Ishikawa (cell line): Measurements from ENCODE around the gene WNT5B.

Experiments
- CEBPB ChIP-seq: IDR thresholded peaks from 2 replicates; pipeline ENCODE4 v1.6.1; 2012
- CREB1 ChIP-seq: IDR thresholded peaks from 2 replicates; pipeline ENCODE4 v1.6.1; 2012; ENCODE audit warnings: low read depth
- EGR1 ChIP-seq: IDR thresholded peaks from 2 replicates; pipeline ENCODE4 v1.6.1; 2012
- EP300 ChIP-seq: IDR thresholded peaks from 2 replicates; pipeline ENCODE4 v1.6.1; 2012; ENCODE audit warnings: borderline replicate concordance
- FOXM1 ChIP-seq: IDR thresholded peaks from 2 replicates; pipeline ENCODE4 v1.6.1; 2012; ENCODE audit warnings: low read depth, borderline replicate concordance
- NFIC ChIP-seq: IDR thresholded peaks from 2 replicates; pipeline ENCODE4 v1.6.1; 2012
- RAD21 ChIP-seq: IDR thresholded peaks from 2 replicates; pipeline ENCODE4 v1.6.1; 2012; ENCODE audit warnings: low read depth
- TAF1 ChIP-seq: IDR thresholded peaks from 2 replicates; pipeline ENCODE4 v1.6.1; 2012; ENCODE audit warnings: low read depth, mild to moderate bottlenecking
- TCF12 ChIP-seq: IDR thresholded peaks from 2 replicates; pipeline ENCODE4 v1.6.1; 2012; ENCODE audit warnings: low read depth
- TEAD4 ChIP-seq: IDR thresholded peaks from 2 replicates; pipeline ENCODE4 v1.6.1; 2012
- YY1 ChIP-seq: IDR thresholded peaks from 2 replicates; pipeline ENCODE4 v1.6.1; 2012; ENCODE audit warnings: low read depth
- ZBTB7A ChIP-seq: IDR thresholded peaks from 2 replicates; pipeline ENCODE4 v1.6.1; 2012; ENCODE audit warnings: low read depth
- TF ChIP-seq, protein P1 (sequence below): IDR thresholded peaks from 2 replicates; pipeline ENCODE4 v1.6.1; 2012; ENCODE audit warnings: low read depth, mild to moderate bottlenecking
- TF ChIP-seq, protein P2 (sequence below): IDR thresholded peaks from 2 replicates; pipeline ENCODE4 v1.6.1; 2012
- TF ChIP-seq, protein P3 (sequence below): IDR thresholded peaks from 2 replicates; pipeline ENCODE4 v1.6.1; 2012

WNT5B gene

DNA sequence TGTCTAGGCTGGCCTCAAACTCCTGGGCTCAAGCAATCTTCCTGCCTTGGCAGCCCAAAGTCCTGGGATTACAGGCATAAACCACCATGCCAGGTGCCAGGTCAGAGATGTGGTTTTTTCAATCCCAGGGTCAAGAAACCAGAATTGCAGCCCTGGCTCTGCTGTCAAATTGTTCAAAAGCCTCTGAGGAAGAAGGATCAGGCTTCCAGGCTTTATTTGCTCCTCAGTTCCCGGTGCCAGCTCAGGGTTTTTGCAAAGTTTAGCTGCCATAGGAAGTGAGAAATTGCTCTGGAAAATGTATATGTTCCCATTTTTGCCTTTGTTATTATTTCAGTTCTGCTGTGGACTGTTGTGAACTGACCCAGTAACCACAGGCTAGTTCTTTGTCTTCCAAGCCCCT, 28.7 kb downstream of the WNT5B start:
- TF ChIP-seq, protein P1, sequence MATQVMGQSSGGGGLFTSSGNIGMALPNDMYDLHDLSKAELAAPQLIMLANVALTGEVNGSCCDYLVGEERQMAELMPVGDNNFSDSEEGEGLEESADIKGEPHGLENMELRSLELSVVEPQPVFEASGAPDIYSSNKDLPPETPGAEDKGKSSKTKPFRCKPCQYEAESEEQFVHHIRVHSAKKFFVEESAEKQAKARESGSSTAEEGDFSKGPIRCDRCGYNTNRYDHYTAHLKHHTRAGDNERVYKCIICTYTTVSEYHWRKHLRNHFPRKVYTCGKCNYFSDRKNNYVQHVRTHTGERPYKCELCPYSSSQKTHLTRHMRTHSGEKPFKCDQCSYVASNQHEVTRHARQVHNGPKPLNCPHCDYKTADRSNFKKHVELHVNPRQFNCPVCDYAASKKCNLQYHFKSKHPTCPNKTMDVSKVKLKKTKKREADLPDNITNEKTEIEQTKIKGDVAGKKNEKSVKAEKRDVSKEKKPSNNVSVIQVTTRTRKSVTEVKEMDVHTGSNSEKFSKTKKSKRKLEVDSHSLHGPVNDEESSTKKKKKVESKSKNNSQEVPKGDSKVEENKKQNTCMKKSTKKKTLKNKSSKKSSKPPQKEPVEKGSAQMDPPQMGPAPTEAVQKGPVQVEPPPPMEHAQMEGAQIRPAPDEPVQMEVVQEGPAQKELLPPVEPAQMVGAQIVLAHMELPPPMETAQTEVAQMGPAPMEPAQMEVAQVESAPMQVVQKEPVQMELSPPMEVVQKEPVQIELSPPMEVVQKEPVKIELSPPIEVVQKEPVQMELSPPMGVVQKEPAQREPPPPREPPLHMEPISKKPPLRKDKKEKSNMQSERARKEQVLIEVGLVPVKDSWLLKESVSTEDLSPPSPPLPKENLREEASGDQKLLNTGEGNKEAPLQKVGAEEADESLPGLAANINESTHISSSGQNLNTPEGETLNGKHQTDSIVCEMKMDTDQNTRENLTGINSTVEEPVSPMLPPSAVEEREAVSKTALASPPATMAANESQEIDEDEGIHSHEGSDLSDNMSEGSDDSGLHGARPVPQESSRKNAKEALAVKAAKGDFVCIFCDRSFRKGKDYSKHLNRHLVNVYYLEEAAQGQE: no peak
- no peak for TF ChIP-seq RAD21

DNA sequence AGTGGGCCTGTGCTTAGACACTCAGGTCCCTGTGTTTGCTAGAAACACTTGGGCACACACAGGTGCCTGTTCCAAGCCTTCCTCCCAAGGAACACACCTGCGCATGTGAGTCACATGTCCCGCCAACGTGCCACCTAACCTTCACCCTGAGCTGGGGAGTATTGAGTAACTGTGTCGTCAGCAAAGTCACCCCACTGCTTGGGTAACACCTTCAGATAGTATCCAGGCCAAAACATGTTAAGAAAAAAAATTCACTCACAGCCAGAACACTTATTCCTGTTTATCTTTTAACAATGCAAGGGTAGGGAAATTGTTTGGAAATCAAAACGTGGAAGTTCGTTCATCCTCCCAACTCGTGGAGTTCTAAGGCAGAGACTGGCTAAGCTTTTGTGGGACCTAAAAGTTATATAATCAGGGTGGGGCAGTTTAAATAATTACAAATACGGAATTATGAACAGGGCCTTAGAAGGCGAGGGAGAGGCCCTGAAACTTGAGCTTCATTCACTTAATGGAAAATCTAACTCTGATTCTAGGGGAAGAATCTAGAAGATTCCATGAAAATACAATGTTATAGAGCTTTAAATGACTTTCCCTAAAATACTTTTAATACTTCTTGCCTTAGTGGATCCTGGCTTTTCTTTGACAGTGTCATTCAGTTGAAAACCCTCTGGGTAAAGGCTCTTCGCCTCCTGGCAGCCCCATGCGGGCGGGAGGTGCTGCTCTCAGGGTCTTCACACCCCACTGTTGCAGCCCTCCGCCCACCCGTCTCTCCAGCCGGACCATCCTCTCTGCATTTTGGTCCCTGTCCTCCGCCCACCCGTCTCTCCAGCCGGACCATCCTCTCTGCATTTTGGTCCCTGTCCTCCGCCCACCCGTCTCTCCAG, 31.5 kb downstream of the WNT5B start:
- TF ChIP-seq TCF12 (no peak), CREB1 (no peak)
- TF ChIP-seq, protein P2, sequence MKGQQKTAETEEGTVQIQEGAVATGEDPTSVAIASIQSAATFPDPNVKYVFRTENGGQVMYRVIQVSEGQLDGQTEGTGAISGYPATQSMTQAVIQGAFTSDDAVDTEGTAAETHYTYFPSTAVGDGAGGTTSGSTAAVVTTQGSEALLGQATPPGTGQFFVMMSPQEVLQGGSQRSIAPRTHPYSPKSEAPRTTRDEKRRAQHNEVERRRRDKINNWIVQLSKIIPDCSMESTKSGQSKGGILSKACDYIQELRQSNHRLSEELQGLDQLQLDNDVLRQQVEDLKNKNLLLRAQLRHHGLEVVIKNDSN: peak; percentile 38
- TF ChIP-seq, protein P1: no peak

DNA sequence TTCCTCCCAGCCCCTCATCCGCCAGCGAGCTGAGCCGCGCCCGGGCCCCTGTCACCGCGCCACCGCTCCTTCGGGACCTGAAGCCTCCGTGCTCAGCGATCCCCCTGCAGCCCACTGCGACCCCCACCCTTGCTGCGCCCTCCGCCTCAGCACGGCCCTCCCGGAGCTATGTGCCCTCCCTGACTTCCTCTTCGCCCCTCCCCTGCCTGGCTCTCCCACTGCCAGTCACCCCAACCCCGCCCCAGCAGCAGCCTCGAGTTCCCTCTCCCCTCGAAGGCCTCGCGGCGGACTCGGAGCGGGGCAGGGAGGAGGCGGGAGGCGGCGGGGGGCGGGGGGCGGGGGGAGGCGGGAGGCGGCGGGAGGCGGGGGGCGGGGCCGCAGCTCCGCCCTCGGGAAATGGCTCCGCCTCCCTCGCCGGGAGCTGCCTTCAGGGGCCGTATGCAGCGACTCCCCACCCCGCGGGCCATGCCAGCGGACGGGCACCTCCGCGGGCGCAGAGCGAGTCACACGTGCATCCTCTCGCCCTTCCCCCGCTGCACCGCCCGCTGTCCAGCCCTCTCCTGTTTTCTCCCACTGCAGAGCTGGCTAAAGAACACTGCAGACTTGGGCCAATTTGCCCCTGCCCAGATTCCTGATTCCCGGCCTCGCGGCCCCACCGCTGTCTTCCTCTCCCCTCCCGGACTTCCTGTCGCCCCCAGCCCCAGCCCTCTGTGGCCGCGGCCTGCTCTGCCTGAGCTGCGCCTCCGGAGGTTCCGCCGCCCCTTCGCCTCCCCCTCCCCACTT, 32.7 kb downstream of the WNT5B start:
- TF ChIP-seq FOXM1 (no peak), CREB1 (no peak), ZBTB7A (peak; percentile 95), RAD21 (no peak), CEBPB (no peak), EP300 (peak; percentile 39; the same call in 1 of the 2 replicates), NFIC (peak; percentile 19; the same call in 1 of the 2 replicates), TCF12 (peak; percentile 70), TAF1 (peak; percentile 57; the same call in 1 of the 2 replicates), EGR1 (no peak), YY1 (peak; percentile 53; the same call in 1 of the 2 replicates), TEAD4 (peak; percentile 46)
- TF ChIP-seq, protein P3, sequence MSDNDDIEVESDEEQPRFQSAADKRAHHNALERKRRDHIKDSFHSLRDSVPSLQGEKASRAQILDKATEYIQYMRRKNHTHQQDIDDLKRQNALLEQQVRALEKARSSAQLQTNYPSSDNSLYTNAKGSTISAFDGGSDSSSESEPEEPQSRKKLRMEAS: peak; percentile 99
- TF ChIP-seq, protein P2: peak; percentile 69; the same call in 1 of the 2 replicates
- TF ChIP-seq, protein P1: peak; percentile 45

DNA sequence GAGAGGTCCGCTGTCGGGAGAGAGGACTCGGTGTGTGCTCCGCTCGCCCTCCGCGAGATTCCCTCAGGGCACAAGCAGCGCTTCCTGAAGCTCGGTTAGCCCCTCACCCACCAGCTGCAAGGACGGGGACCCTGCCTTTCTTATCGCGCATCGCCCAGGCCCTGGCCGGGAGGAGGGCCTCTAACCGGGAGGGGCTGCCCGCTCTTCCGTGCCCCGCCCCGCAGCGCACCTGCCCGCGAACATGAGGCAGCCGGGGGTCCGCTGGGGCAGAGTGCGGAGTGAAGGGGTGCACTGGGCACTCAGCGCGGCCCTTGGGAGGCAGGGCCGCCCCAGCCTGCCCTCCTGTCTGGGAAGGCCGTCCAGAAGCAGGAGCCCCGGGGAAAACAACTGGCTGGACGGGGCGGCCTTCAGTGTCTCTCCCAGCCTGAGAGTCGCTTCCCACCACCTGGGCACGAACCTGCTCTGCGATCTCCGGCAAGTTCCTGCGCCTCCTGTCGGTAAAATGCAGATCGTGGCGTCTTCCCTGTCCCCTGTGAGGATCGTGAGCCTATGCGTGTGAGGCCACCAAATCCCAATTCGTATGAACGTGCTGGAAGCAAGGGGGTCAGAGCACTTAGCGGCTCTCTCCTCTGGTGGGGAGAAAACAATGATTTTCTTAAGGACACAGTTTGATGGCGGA, 33.9 kb downstream of the WNT5B start:
- TF ChIP-seq ZBTB7A (peak; percentile 86), YY1 (no peak)
